Panc1 (cell line): Measurements from ENCODE around the gene UQCC2. TPM values are rescaled to one million over a fixed set of nuclear protein-coding genes. Genes with fewer than 3 reads are reported as not detected.

Source experiments
- ATAC-seq: fragments of 200-7000 bp; cut with Tn5 transposase; 2 replicates; pipeline ENCODE4 v1.9.1; 2020; ENCODE audit warnings: mild to moderate bottlenecking, moderate library complexity
- BruUV-seq: library from RNA; stranded (reverse); fragments of 400-500 nt; replicated peaks from 2 replicates; lab custom pipeline; 2021; lab: Mats Ljungman, UMichigan
- CTCF ChIA-PET: fragments of 300-600 bp; sonication (Branson Sonifier 250); formaldehyde crosslinking; loops from one replicate; lab custom pipeline; 2022; ENCODE audit warnings: antibody characterized with exemption; lab: Charles Lee
- POLR2A ChIA-PET: fragments of 300-600 bp; sonication (Branson Sonifier 250); formaldehyde crosslinking; loops from one replicate; lab custom pipeline; 2022; ENCODE audit warnings: antibody characterized with exemption; lab: Charles Lee
- DNase-seq: peaks from one replicate; pipeline ENCODE4 v3.0.0-alpha.2; 2010; ENCODE audit warnings: low read depth, low spot score
- H3K27ac ChIP-seq: 2 replicates; pipeline ENCODE4 v1.5.1; 2011; ENCODE audit warnings: mild to moderate bottlenecking, low read length, inconsistent platforms
- H3K27me3 ChIP-seq: fragments of 200-500 bp; sonication (Bioruptor generic); 2 replicates; pipeline ENCODE4 v1.6.0; 2014; ENCODE audit warnings: low read length, inconsistent platforms; ENCODE audit not compliant: control insufficient read depth, insufficient read depth
- H3K36me3 ChIP-seq: fragments of 200-500 bp; sonication (Bioruptor generic); 2 replicates; pipeline ENCODE4 v1.5.1; 2014; ENCODE audit warnings: inconsistent platforms, mild to moderate bottlenecking, low read length, moderate library complexity; ENCODE audit not compliant: control insufficient read depth, insufficient read depth
- H3K4me1 ChIP-seq: 2 replicates; pipeline ENCODE4 v1.5.1; 2011; ENCODE audit warnings: inconsistent platforms, mild to moderate bottlenecking, low read length, moderate library complexity; ENCODE audit not compliant: control insufficient read depth, insufficient read depth
- H3K4me3 ChIP-seq, 2 experiments: 2 replicates each; pipeline ENCODE4 v1.5.1; 2011 to 2012; ENCODE audit warnings: low read depth in 2 of 2, low read length in 2 of 2, mild to moderate bottlenecking in 2 of 2, inconsistent platforms in 1 of 2, moderate library complexity in 1 of 2
- H3K9me3 ChIP-seq: fragments of 200-500 bp; sonication (Bioruptor generic); 2 replicates; pipeline ENCODE4 v1.5.1; 2014; ENCODE audit warnings: low read depth, mild to moderate bottlenecking, inconsistent platforms, low read length, moderate library complexity; ENCODE audit not compliant: control insufficient read depth, insufficient read depth
- CTCF ChIP-seq: fragments of 450-650 bp; IDR thresholded peaks from 2 replicates; pipeline ENCODE4 v1.5.1; 2017; ENCODE audit warnings: mild to moderate bottlenecking
- POLR2AphosphoS5 ChIP-seq: IDR thresholded peaks from 2 replicates; pipeline ENCODE4 v1.6.1; 2012; ENCODE audit warnings: mild to moderate bottlenecking, low read depth, low read length, moderate library complexity
- REST ChIP-seq, 2 experiments: IDR thresholded peaks; 2 replicates each; pipeline ENCODE4 v1.6.1; 2011 to 2012; ENCODE audit warnings: low read depth in 2 of 2, control low read depth in 1 of 2, low read length in 1 of 2, mild to moderate bottlenecking in 1 of 2, moderate library complexity in 1 of 2; ENCODE audit not compliant: insufficient read depth in 1 of 2
- SIN3A ChIP-seq: IDR thresholded peaks from 2 replicates; pipeline ENCODE4 v1.6.1; 2012; ENCODE audit warnings: low read depth, mild to moderate bottlenecking, low read length, moderate library complexity, borderline replicate concordance; ENCODE audit not compliant: insufficient read depth
- TCF7L2 ChIP-seq: IDR thresholded peaks from 2 replicates; pipeline ENCODE4 v1.6.1; 2011; ENCODE audit warnings: mild to moderate bottlenecking, low read depth, low read length, inconsistent platforms
- in situ Hi-C: cut with HindIII; loops from 2 replicates; pipeline ENCODE4 v1.10.0; 2016; ENCODE audit warnings: low sequenced_read_pairs, low pct_unique_long_range_greater_than_20kb
- intact Hi-C: fragments of 100-400 bp; cut with micrococcal nuclease; formaldehyde crosslinking; loops from one replicate; pipeline ENCODE4 v1.10.0; 2022; ENCODE audit not compliant: unreplicated experiment
- total RNA-seq: library from RNA; stranded (reverse); gene quantifications from one replicate; pipeline ENCODE4 v1.2.1, GENCODE V29; 2021; ENCODE audit not compliant: unreplicated experiment

UQCC2 gene
- total RNA-seq, 1 experiment from 2014 or later: 135 TPM

- TF ChIP-seq REST (IDR thresholded peaks at IDR 0.05; ENCODE audit: insufficient read depth in 1 of 2, low read depth in 2 of 2, low read length in 1 of 2): no peak
- TF ChIP-seq CTCF: no peak
- TF ChIP-seq SIN3A: no peak
- TF ChIP-seq TCF7L2: no peak
- TF ChIP-seq POLR2AphosphoS5: no peak
- H3K4me1 ChIP-seq: no peaks in the 10 kb centered on the region
- ChIA-PET POLR2A (interaction anchor here (0.5 kb wide), 1 partner anchor 279 kb away, joined by 5 read pairs; no protein-coding TSS in a partner anchor), CTCF (no interaction called here)
- DNase-seq (no peak), ATAC-seq (no peak)
- no peaks in the 10 kb centered on the region for H3K27me3 ChIP-seq
- no peaks in the 10 kb centered on the region for H3K9me3 ChIP-seq
- H3K36me3 ChIP-seq: no peaks in the 10 kb centered on the region
- no TSS peak for BruUV-seq
- no peak overlapping the region for H3K27ac ChIP-seq
- intact Hi-C loops: no loop called here
- in situ Hi-C loops: no loop called here
- no peak overlapping the region for H3K4me3 ChIP-seq
Observed at GRCh38 chr6:33663727-33664449, 47.6 kb downstream of the UQCC2 start.

GRCh38 chr6:33663028-33663427 lies 48.5 kb downstream of the UQCC2 start:
- DNase-seq (no peak), ATAC-seq (no peak)
- TF ChIP-seq TCF7L2 (no peak), CTCF (no peak), REST (IDR thresholded peaks at IDR 0.05; ENCODE audit: insufficient read depth in 1 of 2, low read depth in 2 of 2, low read length in 1 of 2) (no peak), POLR2AphosphoS5 (no peak), SIN3A (no peak)
- no peaks in the 10 kb centered on the region for H3K4me1 ChIP-seq
- no TSS peak for BruUV-seq
- no peaks in the 10 kb centered on the region for H3K9me3 ChIP-seq
- intact Hi-C loops: no loop called here
- POLR2A ChIA-PET: no interaction called here
- H3K27me3 ChIP-seq: no peaks in the 10 kb centered on the region
- CTCF ChIA-PET: no interaction called here
- no peak overlapping the region for H3K4me3 ChIP-seq
- no peaks in the 10 kb centered on the region for H3K36me3 ChIP-seq
- in situ Hi-C loops: no loop called here
- H3K27ac ChIP-seq: no peak overlapping the region
